ENCODE measurements around the gene OR51G1. TPM values are rescaled to one million over a fixed set of nuclear protein-coding genes. Genes with fewer than 3 reads are reported as not detected.
"Not testable (repeated sequence)": the region's sequence is repeated elsewhere in the genome, so short reads cannot be mapped to it uniquely, and the experiment has no call there.

OR51G1 gene, protein sequence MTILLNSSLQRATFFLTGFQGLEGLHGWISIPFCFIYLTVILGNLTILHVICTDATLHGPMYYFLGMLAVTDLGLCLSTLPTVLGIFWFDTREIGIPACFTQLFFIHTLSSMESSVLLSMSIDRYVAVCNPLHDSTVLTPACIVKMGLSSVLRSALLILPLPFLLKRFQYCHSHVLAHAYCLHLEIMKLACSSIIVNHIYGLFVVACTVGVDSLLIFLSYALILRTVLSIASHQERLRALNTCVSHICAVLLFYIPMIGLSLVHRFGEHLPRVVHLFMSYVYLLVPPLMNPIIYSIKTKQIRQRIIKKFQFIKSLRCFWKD
- not detected in 2 replicates for total RNA-seq

DNA sequence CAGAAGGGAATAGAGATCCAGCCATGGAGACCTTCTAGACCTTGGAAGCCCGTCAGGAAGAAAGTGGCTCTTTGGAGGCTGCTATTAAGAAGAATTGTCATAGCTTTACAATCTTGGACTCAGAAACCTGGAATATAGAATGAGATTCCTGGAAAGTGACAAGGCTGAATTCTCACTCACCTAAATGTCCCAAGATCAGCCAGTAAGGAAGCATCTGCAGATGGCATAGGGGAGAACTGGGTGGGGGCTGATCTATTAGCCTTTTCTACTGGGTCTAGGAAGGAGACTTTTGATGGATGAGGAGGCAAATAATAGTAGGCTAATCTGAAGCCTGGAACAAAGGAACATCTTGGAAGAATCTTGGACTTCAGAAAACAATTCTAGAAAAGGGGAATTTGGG is at the start of gene OR51G1:
Gene OR51G1 (minus strand): TSS at position 101 of the 400 bp plus-strand sequence. CDS start 0 bp downstream, at position 101.
- TF ChIP-seq, protein P1, sequence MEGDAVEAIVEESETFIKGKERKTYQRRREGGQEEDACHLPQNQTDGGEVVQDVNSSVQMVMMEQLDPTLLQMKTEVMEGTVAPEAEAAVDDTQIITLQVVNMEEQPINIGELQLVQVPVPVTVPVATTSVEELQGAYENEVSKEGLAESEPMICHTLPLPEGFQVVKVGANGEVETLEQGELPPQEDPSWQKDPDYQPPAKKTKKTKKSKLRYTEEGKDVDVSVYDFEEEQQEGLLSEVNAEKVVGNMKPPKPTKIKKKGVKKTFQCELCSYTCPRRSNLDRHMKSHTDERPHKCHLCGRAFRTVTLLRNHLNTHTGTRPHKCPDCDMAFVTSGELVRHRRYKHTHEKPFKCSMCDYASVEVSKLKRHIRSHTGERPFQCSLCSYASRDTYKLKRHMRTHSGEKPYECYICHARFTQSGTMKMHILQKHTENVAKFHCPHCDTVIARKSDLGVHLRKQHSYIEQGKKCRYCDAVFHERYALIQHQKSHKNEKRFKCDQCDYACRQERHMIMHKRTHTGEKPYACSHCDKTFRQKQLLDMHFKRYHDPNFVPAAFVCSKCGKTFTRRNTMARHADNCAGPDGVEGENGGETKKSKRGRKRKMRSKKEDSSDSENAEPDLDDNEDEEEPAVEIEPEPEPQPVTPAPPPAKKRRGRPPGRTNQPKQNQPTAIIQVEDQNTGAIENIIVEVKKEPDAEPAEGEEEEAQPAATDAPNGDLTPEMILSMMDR (IDR thresholded peaks at IDR 0.05; ENCODE audit: insufficient read depth, low read depth, low read length): no peak
- DNase-seq (ENCODE audit: low read depth): no peak

DNA sequence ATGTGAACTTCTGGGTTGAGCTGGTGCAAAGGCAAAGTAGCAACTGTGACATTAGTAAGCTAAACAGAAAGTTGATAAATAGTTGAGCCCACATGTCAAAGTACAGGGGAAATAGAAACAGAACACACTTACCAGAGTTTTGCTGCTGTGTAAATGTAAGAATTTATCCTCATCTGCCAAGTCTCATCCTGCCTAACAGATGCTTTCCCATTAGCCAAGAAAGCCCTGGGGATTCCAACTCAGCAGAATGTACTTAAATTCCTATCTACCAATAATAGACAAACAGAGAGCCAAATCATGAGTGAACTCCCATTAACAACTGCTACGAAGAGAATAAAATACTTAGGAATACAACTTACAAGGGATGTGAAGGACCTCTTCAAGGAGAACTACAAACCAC is 38.7 kb upstream of the OR51G1 start:
- DNase-seq (ENCODE audit: low read depth): no peak
- H3K4me3 ChIP-seq (ENCODE audit: low read depth, low read length): no peak overlapping the region
- TF ChIP-seq, protein P1 (IDR thresholded peaks at IDR 0.05; ENCODE audit: insufficient read depth, low read depth, low read length): no peak

More for the DNA sequence above, at the start of gene OR51G1:
- H3K4me3 ChIP-seq (ENCODE audit: low read depth, low read length): no peak within 1 kb of the TSS

DNA sequence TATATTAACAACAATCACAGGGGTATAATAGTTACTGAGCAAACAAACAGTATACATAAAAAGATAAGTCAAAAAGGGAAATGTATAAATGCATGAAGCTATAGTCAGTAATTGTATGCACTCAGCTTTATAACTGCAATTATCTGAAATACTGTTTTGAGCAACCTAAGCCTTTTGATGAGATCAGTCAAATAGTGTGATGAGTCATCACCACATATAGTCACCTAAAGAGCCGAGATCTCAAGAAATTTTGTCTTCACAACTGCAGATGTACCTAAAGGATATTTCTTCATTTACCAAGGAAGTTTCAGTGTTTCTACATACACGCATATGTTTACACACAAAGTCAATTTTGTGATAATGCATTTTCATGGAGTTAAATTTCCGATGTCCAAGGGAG is 36.7 kb upstream of the OR51G1 start:
- H3K4me3 ChIP-seq (ENCODE audit: low read depth, low read length): no peak overlapping the region
- DNase-seq (ENCODE audit: low read depth): no peak
- TF ChIP-seq, protein P1 (IDR thresholded peaks at IDR 0.05; ENCODE audit: insufficient read depth, low read depth, low read length): no peak

DNA sequence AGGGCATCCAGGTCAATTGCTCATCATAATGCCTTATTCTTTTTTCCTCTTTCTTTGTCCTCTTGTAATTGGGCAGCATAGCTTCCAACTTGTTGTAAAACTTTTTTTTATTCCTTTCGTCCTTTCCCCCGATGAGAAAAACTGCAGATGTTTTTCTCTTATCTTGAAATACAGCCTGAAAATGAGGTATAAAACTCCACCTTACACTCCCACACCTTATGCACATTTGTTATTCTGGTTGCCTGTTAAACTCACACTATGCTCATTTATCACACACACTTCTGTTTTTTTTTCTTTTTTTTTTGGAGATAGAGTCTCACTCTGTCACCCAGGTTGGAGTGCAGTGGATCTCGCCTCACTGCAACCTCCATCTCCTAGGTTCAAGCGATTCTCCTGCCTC is 33.3 kb upstream of the OR51G1 start:
- DNase-seq (ENCODE audit: low read depth): no peak
- TF ChIP-seq, protein P1 (IDR thresholded peaks at IDR 0.05; ENCODE audit: insufficient read depth, low read depth, low read length): no peak
- no peak overlapping the region for H3K4me3 ChIP-seq (ENCODE audit: low read depth, low read length)

DNA sequence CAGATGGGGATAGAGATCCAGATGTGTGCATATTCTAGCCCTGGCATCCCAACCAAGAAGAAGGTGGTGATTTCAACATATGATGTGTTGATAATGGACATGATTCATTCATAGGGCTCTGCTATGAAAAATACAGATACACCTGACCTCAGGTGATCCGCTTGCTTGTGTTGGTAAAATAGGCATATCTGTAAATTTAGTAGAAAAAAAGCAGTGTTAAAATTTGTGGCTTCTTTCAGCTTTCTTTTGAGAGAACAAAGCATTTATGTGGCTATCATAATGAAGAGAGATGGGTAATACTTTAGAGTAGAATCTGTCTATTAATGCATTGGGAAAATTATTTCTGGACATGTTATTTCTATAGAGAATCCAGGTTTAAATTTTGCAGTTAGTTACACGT is 31.5 kb upstream of the OR51G1 start, which contains the start of gene OR51A2:
Gene OR51A2 (minus strand): TSS at position 101 of the 400 bp plus-strand sequence. CDS start 0 bp downstream, at position 101.
- DNase-seq (ENCODE audit: low read depth): not testable (repeated sequence)

DNA sequence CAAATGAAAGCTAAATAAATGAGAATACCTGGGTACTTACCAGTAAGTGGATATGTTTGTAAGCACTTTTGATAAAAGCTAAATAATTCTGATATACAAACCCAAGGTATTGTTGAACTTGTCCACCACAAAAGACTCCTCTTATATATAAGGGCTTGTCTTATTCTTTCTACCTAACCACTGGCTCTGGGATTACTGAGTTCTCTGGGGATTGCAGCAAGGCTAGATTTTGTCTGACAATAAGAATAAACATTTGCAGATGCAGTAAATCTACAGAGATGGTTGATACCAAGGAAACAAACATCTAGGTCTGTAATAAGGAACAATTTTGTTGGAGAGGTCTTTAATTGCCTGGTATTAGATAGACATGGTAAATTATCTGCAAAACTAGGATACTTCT is 23.4 kb upstream of the OR51G1 start, which contains the start of gene OR51A4:
Gene OR51A4 (minus strand): TSS at position 101 of the 400 bp plus-strand sequence. CDS start 505 bp downstream, outside the sequence.
- DNase-seq (ENCODE audit: low read depth): no peak
- TF ChIP-seq, protein P1 (IDR thresholded peaks at IDR 0.05; ENCODE audit: insufficient read depth, low read depth, low read length): no peak
- H3K4me3 ChIP-seq (ENCODE audit: low read depth, low read length): no peak within 1 kb of the TSS

More for the DNA sequence above, 31.5 kb upstream of the OR51G1 start, which contains the start of gene OR51A2:
- not testable (repeated sequence) for H3K4me3 ChIP-seq (ENCODE audit: low read depth, low read length)

DNA sequence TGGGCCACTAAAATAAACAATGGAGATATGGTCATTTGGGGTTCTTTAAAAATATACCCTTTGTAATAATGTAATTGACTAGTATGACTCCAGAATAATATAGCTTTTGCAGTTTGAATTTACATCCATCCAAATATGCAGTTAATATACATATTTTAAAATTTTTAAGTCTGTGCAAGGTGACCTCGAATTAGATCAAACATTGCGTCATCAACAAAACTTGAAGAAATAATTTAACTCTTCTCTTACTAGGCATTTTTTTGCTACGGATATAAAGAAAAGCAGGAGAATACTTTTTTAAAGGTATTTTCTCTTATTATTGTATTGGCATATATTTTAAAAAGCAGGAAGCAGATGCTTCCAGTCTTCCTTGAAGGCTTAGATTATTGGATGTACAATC is 12.6 kb upstream of the OR51G1 start:
- TF ChIP-seq, protein P1 (IDR thresholded peaks at IDR 0.05; ENCODE audit: insufficient read depth, low read depth, low read length): no peak
- no peak overlapping the region for H3K4me3 ChIP-seq (ENCODE audit: low read depth, low read length)
- DNase-seq (ENCODE audit: low read depth): no peak

Measured in fibroblast of villous mesenchyme (primary cell).